ENCODE data around the gene TMEM121. TPM values are rescaled to one million over a fixed set of nuclear protein-coding genes. Genes with fewer than 3 reads are reported as not detected.

The TMEM121 gene
- total RNA-seq, 1 experiment from 2014 or later = 1.2 TPM

GRCh38 chr14:105484069-105484996 is 42.0 kb upstream of the TMEM121 start:
- peaks cover 32% of the 10 kb centered on the region for H3K4me1 ChIP-seq (replicated peaks)
- peaks cover 27% of the 10 kb centered on the region for H3K27me3 ChIP-seq (replicated peaks)
- no peaks in the 10 kb centered on the region for H3K36me3 ChIP-seq
- DNase-seq (ENCODE audit: low read depth in 1 of 2, low spot score in 2 of 2) = no peak
- no peak overlapping the region for H3K4me3 ChIP-seq
- no peak overlapping the region for H3K27ac ChIP-seq
- H3K9me3 ChIP-seq (replicated peaks) = no peaks in the 10 kb centered on the region

- no peak overlapping the region for H3K4me3 ChIP-seq
- H3K9me3 ChIP-seq (replicated peaks) = no peaks in the 10 kb centered on the region
- H3K36me3 ChIP-seq = no peaks in the 10 kb centered on the region
- no peak overlapping the region for H3K27ac ChIP-seq
- H3K27me3 ChIP-seq (replicated peaks) = peaks cover 27% of the 10 kb centered on the region
- DNase-seq (ENCODE audit: low read depth in 1 of 2, low spot score in 2 of 2) = no peak
- H3K4me1 ChIP-seq (replicated peaks) = peaks cover 38% of the 10 kb centered on the region
Measured at GRCh38 chr14:105484997-105485393, 41.4 kb upstream of the TMEM121 start.

GRCh38 chr14:105485739-105486162 is 40.6 kb upstream of the TMEM121 start:
- DNase-seq (ENCODE audit: low read depth in 1 of 2, low spot score in 2 of 2) = no peak
- Histone ChIP-seq H3K9me3 (replicated peaks) (no peaks in the 10 kb centered on the region), H3K4me3 (no peak overlapping the region), H3K27ac (no peak overlapping the region), H3K4me1 (replicated peaks) (peaks cover 38% of the 10 kb centered on the region), H3K36me3 (no peaks in the 10 kb centered on the region; the same call in 1 of the 2 replicates), H3K27me3 (replicated peaks) (peaks cover 27% of the 10 kb centered on the region)

- no peak within 1 kb of the TSS for H3K4me3 ChIP-seq
Measured at GRCh38 chr14:105486163-105486973, 40.0 kb upstream of the TMEM121 start, which contains the start of gene CRIP1. TSS of gene CRIP1 (plus strand) at chr14:105486886. CDS start at chr14:105487260, 374 bp downstream.

GRCh38 chr14:105486974-105487448 is 39.4 kb upstream of the TMEM121 start:
- DNase-seq (ENCODE audit: low read depth in 1 of 2, low spot score in 2 of 2) = no peak
- Histone ChIP-seq H3K36me3 (peaks cover 7% of the 10 kb centered on the region), H3K4me3 (no peak overlapping the region), H3K27me3 (replicated peaks) (peaks cover 27% of the 10 kb centered on the region), H3K27ac (no peak overlapping the region), H3K4me1 (replicated peaks) (peaks cover 29% of the 10 kb centered on the region), H3K9me3 (replicated peaks) (no peaks in the 10 kb centered on the region)

More at GRCh38 chr14:105486163-105486973, 40.0 kb upstream of the TMEM121 start, which contains the start of gene CRIP1:
- no peak within 1 kb of the TSS for H3K27ac ChIP-seq
- H3K36me3 ChIP-seq = peaks cover 3% of the 10 kb centered on the region
- peaks cover 32% of the 10 kb centered on the region for H3K4me1 ChIP-seq (replicated peaks)
- peaks cover 27% of the 10 kb centered on the region for H3K27me3 ChIP-seq (replicated peaks)
- H3K9me3 ChIP-seq (replicated peaks) = no peaks in the 10 kb centered on the region
- DNase-seq (ENCODE audit: low read depth in 1 of 2, low spot score in 2 of 2) = no peak

- DNase-seq (ENCODE audit: low read depth in 1 of 2, low spot score in 2 of 2) = no peak
- Histone ChIP-seq H3K9me3 (replicated peaks) (no peaks in the 10 kb centered on the region), H3K27me3 (replicated peaks) (peaks cover 27% of the 10 kb centered on the region), H3K4me3 (no peak overlapping the region), H3K27ac (no peak overlapping the region), H3K36me3 (peaks cover 12% of the 10 kb centered on the region), H3K4me1 (replicated peaks) (peaks cover 26% of the 10 kb centered on the region)
Measured at GRCh38 chr14:105487449-105487985, 38.9 kb upstream of the TMEM121 start.

GRCh38 chr14:105487986-105488777 is 38.2 kb upstream of the TMEM121 start:
- peaks cover 25% of the 10 kb centered on the region for H3K4me1 ChIP-seq (replicated peaks)
- H3K4me3 ChIP-seq = no peak overlapping the region
- peaks cover 27% of the 10 kb centered on the region for H3K27me3 ChIP-seq (replicated peaks)
- H3K27ac ChIP-seq = no peak overlapping the region
- DNase-seq (ENCODE audit: low read depth in 1 of 2, low spot score in 2 of 2) = no peak
- peaks cover 13% of the 10 kb centered on the region for H3K36me3 ChIP-seq
- H3K9me3 ChIP-seq (replicated peaks) = no peaks in the 10 kb centered on the region

GRCh38 chr14:105488781-105489541 is 37.4 kb upstream of the TMEM121 start:
- DNase-seq (ENCODE audit: low read depth in 1 of 2, low spot score in 2 of 2) = no peak
- H3K4me1 ChIP-seq (replicated peaks) = peaks cover 25% of the 10 kb centered on the region
- no peak overlapping the region for H3K27ac ChIP-seq
- peaks cover 13% of the 10 kb centered on the region for H3K36me3 ChIP-seq
- H3K4me3 ChIP-seq = no peak overlapping the region
- H3K9me3 ChIP-seq (replicated peaks) = no peaks in the 10 kb centered on the region
- peaks cover 27% of the 10 kb centered on the region for H3K27me3 ChIP-seq (replicated peaks)

- Histone ChIP-seq H3K27ac (peak overlapping the region; percentile 82), H3K9me3 (replicated peaks) (no peaks in the 10 kb centered on the region), H3K4me1 (replicated peaks) (peaks cover 25% of the 10 kb centered on the region), H3K27me3 (replicated peaks) (peaks cover 27% of the 10 kb centered on the region), H3K36me3 (peaks cover 13% of the 10 kb centered on the region), H3K4me3 (peak overlapping the region; percentile 92)
- peak; percentile 61 to 75 for DNase-seq (ENCODE audit: low read depth in 1 of 2, low spot score in 2 of 2)
Measured at GRCh38 chr14:105489542-105490266, 36.7 kb upstream of the TMEM121 start.

- peak overlapping the region; percentile 82 for H3K27ac ChIP-seq
- no peaks in the 10 kb centered on the region for H3K9me3 ChIP-seq (replicated peaks)
- H3K4me3 ChIP-seq = peak overlapping the region; percentile 92
- peaks cover 25% of the 10 kb centered on the region for H3K4me1 ChIP-seq (replicated peaks)
- H3K36me3 ChIP-seq = peaks cover 13% of the 10 kb centered on the region
- peaks cover 27% of the 10 kb centered on the region for H3K27me3 ChIP-seq (replicated peaks)
- no peak for DNase-seq (ENCODE audit: low read depth in 1 of 2, low spot score in 2 of 2)
Measured at GRCh38 chr14:105490267-105490571, 36.2 kb upstream of the TMEM121 start.

- Histone ChIP-seq H3K27ac (peak within 1 kb of the TSS; percentile 91), H3K36me3 (peaks cover 13% of the 10 kb centered on the region), H3K4me3 (peak within 1 kb of the TSS; percentile 92), H3K9me3 (replicated peaks) (no peaks in the 10 kb centered on the region), H3K4me1 (replicated peaks) (peaks cover 25% of the 10 kb centered on the region), H3K27me3 (replicated peaks) (peaks cover 23% of the 10 kb centered on the region)
- peak; percentile 98 to 99 for DNase-seq (ENCODE audit: low read depth in 1 of 2, low spot score in 2 of 2)
Measured at GRCh38 chr14:105490572-105491365, 35.6 kb upstream of the TMEM121 start, which contains the start of gene TEDC1. TSS of gene TEDC1 (plus strand) at chr14:105491246. CDS start at chr14:105491376, 130 bp downstream.
